Activated CD4-positive, alpha-beta T cell treated with anti-CD3 and anti-CD28 coated beads for 4 hours (primary cell): ENCODE results near the gene RASD2.

Source experiments
- DNase-seq, 2 donors: peaks; one replicate each; pipeline ENCODE4 v3.0.0-alpha.2; 2020

RASD2 gene

DNA sequence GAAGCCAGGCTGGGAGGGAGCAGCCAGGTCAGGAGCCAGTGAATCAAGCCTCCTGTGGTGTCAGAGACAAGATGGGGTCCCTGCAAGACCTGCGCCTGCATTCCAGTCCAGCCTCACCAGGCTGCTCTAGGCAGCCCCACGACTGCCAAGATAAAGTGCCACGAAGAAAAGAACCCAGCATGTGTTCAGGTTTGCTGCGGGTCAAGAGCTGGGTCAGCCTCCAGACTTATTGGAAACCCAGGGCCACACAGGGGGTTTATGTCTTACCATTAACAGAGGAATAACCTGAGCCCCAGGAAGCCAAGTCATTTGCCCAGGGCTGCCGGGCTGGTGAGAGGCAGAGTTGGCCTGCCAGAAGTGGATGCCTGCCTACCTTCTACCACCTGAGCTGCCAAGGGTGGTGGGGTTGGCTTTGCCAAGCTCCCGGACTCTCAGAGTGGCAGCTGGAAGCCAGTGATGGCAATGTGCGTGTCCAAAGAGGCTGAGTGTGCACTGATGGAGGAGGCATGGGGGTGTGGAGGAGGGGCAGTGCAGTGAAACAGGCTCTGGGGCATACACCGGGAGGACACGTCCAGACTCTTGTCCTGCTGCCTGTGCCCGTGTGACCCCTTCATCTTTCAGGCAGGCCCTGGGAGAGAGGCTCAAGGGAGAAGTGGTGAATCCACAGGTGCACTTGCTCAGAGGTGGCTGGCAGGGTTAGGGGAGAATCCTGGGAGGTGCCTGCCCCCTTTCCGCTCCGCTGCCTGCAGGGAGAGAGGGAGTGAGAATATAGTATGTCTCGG, 1.7 kb downstream of the RASD2 start:
- DNase-seq = no peak

DNA sequence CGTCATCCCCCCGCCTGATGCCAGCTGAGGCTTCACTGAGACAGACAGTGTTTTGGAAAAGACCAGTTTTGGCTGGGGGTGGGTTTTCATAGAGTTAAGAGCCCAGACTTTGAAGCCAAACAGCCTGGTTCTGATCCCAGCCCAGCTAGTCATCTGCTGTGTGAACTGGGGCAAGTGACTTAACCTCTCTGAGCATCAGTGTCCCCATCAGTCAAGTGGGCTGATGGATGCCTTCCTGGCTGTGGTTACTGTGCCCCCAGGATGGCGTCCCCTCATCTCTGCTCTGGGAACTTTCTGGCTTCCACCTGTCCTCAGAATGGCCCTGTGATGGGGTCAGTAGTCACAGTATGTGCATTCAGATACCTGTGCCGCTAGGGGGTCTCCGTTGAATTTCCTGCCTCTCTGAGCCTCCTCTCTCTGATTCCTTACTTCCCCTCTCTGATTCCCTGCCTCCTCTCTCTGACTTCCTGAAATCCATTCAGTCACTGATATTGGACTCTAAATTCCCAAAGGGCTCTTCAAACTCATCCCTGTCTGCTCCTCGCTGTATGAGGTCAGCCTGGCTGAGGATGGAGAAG, 2.4 kb downstream of the RASD2 start:
- no peak for DNase-seq

DNA sequence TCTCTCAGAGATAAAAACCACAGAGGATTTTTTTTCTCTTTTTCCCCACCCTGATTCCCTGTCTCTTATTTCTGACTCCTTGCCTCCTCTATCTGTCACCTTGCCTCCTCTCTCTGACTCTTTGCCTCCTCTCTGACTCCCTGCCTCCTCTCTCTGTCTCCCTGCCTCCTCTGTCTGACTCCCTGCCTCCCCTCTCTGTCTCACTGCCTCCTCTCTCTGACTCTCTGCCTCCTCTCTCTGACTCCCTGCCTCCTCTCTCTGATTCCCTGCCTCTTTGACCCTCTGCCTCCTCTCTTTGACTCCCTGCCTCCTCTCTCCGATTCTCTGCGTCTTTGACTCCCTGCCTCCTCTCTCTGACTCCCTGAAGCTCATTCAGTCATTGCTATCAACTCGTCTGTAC, 3.1 kb downstream of the RASD2 start:
- DNase-seq = no peak

DNA sequence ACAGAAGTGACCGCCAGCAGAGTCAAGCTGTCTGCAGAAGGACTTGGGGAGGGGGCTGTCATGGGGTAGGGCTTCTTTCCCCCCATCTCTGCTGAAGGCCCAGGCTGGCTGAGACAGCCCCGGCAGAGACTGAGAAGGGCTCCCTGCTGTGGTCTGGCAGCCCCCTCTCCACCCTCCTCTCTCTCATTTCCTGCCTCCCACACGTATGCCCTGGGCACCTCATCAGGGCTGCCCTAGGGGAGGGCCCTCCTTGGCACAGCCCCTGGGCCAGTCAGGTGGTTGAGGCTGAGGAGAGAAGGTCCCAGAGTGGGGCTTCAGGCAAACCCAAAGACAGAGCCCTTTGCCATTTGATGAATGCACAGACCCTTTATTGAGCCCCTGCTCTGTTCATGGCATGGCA, 3.6 kb downstream of the RASD2 start:
- DNase-seq = no peak

DNA sequence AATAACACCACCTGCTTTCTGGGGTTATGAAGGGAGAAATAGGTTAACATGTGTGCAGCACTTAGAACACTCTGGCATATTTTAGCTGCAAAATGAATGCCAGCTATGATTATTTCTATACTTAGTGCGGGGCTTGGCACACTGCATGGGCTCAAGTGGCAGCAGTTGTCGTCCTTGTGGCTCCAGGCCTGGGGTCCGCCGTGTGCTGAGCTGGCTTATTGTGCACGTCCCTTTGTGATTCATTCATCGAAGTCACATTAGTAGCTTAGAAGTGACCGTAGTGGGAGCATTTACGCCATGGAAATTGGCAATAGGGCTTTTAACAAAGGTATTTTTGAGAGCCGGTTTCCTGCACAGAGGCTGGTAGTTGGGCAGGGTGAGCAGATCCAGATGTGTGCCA, 4.2 kb downstream of the RASD2 start:
- no peak for DNase-seq

DNA sequence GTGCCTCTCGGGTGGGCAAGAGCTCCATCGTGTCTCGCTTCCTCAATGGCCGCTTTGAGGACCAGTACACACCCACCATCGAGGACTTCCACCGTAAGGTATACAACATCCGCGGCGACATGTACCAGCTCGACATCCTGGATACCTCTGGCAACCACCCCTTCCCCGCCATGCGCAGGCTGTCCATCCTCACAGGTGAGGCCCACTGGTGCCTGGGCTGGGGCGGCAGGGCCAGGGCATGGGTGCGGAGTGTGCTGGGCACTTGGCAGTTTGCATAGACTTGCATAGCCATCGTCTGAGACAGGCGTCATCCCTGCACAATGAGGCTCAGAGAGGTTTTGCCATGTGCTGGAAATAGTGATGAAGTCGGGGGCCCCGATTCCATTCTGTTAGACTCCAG, 6.3 kb downstream of the RASD2 start:
- no peak for DNase-seq

DNA sequence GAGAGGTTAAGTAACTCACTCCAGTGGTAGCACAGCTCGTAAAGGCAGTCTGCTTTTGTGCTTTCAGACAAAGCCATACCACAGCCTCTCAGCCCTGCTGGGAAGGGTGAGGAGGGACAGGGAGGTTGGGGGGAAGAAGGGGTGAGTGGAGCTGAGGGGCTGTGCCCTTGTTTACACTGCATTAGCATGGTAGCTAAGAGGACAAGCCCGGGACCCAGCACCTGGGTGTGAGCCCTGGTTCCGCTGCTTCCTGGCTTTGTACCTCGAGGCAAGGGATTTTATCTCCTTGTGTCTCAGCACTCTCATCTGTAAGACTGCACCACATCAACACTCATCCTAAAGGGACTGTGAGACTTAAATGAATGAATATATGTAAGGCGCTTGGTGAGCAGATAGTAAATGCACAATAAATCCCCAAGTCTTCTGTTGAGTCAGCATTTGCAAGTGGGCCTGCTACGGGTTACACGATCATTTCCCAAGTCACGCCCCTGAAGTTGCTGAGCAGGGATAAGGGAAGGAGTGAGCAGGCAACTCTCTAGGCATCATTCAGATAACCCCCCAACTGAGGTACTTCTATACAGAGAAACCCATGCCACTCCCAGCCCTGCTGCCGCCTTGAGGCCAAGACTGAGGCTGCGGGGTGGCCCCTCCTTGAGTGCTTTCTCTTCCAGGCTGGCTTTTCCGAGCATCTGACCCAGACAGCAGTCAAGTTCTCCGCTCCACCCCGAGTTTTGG, 7.5 kb downstream of the RASD2 start:
- no peak for DNase-seq

DNA sequence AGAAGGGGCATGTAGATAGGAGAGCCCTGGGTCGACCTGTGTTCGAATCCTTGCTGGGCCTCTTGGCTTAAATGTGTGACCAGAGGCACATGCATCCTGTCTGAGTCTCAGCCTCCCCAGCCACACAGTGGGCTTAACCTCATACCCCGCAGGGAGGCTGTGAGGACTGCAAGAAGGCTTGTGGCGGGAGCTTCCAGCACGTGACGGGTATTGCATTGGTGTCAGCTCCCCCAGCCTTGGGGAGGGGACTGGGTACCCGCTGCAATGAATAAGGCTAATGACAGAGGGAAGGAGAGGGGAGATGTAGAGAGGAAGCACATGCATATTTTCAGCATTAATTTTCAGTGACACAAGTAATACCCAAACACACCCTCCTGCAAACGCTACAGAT, 8.1 kb downstream of the RASD2 start:
- DNase-seq = no peak

DNA sequence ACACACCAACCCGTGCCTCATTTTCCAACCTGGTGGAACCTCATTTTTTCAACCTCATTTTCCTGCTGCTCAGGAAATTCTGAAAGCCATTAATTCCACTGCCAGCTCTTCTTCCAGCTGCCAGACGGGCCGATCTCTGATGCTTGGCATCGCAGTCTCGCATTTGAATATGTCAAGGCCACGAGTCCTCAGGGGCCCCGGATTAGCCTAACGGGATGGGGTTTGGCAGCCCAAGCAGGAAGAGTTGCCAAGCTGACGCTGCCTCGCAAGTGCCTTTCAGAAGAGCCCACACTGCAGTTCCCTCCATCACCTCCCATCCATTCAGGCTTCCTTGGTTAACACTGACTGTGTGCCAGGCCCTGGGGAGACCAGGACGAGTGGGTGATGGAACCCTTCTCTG, 8.7 kb downstream of the RASD2 start:
- no peak for DNase-seq

DNA sequence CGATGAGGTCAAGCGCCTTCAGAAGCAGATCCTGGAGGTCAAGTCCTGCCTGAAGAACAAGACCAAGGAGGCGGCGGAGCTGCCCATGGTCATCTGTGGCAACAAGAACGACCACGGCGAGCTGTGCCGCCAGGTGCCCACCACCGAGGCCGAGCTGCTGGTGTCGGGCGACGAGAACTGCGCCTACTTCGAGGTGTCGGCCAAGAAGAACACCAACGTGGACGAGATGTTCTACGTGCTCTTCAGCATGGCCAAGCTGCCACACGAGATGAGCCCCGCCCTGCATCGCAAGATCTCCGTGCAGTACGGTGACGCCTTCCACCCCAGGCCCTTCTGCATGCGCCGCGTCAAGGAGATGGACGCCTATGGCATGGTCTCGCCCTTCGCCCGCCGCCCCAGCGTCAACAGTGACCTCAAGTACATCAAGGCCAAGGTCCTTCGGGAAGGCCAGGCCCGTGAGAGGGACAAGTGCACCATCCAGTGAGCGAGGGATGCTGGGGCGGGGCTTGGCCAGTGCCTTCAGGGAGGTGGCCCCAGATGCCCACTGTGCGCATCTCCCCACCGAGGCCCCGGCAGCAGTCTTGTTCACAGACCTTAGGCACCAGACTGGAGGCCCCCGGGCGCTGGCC, 11.0 kb downstream of the RASD2 start:
- no peak for DNase-seq

DNA sequence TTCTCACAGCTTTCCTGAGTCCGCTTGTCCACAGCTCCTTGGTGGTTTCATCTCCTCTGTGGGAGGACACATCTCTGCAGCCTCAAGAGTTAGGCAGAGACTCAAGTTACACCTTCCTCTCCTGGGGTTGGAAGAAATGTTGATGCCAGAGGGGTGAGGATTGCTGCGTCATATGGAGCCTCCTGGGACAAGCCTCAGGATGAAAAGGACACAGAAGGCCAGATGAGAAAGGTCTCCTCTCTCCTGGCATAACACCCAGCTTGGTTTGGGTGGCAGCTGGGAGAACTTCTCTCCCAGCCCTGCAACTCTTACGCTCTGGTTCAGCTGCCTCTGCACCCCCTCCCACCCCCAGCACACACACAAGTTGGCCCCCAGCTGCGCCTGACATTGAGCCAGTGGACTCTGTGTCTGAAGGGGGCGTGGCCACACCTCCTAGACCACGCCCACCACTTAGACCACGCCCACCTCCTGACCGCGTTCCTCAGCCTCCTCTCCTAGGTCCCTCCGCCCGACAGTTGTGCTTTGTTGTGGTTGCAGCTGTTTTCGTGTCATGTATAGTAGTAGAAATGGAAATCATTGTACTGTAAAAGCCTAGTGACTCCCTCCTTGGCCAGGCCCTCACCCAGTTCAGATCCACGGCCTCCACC, 11.7 kb downstream of the RASD2 start:
- DNase-seq = peak; percentile 72 to 80

DNA sequence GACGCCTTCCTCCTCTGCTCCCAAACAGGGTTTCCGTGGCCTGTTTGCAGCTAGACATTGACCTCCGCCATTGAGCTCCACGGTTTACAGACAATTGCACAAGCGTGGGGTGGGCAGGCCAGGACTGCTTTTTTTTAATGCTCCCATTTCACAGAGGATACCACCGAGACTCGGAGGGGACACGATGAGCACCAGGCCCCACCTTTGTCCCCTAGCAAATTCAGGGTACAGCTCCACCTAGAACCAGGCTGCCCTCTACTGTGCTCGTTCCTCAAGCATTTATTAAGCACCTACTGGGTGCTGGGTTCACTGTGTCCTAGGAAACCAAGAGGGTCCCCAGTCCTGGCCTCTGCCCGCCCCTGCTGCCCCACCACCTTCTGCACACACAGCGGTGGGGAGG, 12.2 kb downstream of the RASD2 start:
- DNase-seq = no peak

DNA sequence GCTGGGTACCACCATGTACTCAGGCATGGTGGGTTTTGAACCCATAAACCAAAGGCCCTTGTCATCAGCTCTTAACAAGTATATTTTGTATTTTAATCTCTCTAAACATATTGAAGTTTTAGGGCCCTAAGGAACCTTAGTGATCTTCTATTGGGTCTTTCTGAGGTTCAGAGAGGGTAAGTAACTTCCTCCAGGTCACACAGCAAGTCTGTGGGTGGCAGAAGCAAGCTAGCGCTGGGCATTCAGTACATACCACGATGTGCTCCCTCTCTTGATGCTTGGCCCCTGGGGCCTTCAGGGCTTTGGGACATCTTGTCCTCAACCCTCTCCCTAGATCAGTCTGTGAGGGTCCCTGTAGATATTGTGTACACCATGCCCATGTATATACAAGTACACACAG, 12.7 kb downstream of the RASD2 start:
- no peak for DNase-seq

DNA sequence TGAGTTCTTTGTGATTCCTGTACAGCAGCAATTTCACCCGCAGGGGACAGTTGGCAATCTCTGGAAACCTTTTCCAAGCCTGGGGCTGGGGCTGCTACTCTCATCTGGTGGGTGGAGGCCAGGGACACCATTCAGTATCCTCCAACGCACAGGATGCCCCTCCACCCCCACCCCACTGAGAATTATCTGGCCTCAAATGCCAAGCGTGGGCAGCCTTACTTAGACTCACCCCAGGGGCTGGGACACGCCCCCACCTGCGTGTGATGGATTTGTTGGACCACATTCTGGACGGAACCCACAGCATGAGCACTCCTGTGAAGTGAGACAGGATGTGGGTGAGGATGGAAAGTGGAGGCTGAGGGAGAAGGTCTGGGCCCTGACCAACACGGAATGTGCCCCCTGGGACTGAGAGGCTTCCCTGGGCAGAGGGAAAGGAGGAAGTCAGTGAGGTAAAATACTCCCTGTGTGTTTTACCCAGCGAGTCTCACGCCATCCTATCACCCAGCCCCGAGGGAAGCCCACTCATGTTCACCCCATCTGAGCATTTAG, 13.7 kb downstream of the RASD2 start:
- no peak for DNase-seq

DNA sequence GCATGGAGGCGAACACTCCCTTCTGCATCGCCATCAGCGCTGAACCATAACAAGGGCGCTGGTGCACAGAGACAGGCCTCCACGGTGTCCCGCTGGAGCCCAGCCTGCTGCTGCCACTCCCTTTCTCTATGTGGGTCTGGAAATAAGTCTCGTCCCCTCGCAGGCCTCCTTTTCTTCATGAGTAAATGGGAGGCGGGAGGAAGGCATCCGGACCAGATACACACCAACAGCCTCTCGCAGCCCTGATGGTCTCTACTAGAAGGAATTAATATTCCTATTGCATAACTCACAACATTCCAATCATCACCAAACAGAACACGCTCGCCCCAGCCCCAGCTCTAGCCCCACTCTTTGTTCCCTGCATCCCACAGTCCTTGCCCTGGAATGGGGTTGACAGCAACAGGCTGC, 14.9 kb downstream of the RASD2 start:
- no peak for DNase-seq

DNA sequence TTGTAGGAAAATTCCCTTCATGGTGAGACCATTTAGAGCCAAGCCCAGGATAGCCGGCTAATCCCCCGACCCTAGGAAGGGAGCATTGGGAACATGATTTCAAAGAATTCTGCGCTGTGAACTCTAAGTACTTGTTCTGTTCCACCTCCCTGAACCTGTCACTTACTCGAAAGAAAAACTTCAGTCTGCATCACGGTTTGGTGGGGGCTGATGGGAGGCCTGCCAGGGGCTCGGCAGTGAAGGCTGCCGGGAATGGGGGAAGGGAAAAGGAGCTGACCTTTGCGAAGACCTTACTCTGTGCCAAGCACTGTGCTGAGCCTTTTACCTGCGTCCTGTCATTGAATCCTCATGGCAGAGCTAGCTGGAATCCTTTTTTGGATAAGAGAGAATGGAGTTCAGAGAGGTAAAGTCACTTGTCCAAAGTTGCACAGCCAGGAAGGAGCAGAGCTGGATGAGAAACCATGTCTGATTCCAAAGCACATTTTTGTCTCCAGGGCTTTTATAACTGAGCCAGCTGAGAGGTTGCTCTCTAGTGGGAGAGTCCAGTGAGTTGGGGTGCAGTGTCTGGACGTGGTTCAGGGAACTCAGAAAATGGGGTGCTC, 15.4 kb downstream of the RASD2 start:
- DNase-seq = no peak

DNA sequence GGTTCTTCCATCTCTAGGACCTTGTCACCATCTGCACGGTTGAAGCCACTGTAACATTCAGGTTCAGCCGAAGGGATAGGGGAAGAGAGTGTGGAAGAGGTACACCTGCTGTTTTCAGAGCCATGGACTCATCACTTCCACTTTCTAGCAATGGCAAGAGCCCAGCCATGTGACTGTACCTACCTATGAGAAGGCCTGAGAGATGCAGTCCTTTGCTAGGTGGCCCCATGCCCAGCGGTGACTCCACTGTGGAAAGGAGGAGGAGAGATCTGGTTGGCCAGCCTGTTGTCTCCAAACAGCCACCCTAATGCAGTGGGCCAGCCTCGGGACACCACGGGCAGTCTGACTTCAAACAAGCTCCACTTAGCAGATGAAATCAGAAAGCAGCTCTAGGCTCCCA, 16.0 kb downstream of the RASD2 start:
- DNase-seq = no peak

DNA sequence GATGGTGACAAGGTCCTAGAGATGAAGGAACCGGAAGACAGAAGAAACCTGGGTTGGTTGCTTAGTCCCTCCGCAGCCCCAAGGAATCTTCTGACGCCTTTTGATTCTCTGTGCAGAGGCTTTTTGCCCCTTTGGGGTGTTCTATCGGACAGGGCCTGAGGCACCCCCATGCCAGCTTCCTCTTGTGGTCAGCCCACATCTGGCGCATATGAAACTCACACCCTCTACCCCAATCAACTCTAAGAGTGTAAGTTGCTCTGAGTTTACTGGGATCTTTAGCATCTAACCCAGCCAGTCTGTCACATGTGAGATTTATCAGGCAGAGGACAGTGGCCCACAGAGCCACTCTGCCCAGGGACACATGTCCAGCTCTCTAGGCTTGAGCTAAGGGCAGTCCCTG, 17.4 kb downstream of the RASD2 start:
- DNase-seq = no peak

DNA sequence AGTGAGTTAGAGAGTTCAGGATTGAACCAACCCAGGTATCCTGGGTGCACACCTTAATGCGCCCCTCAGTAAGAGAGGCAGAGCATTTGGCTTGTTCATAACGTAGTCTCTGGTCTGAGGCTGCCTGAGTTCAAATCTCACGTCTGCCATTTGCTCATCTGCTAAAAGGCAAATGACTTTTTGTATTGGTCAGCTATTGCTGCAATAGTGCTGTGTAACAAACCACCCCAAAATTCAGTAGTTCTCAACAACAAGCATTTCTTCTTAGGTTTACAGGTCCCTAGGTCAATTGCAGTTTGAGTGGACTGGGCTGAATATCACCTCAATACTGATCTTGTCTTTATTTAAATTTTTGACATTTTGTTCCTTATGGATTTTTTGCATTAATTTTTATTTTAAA, 18.1 kb downstream of the RASD2 start:
- DNase-seq = no peak

DNA sequence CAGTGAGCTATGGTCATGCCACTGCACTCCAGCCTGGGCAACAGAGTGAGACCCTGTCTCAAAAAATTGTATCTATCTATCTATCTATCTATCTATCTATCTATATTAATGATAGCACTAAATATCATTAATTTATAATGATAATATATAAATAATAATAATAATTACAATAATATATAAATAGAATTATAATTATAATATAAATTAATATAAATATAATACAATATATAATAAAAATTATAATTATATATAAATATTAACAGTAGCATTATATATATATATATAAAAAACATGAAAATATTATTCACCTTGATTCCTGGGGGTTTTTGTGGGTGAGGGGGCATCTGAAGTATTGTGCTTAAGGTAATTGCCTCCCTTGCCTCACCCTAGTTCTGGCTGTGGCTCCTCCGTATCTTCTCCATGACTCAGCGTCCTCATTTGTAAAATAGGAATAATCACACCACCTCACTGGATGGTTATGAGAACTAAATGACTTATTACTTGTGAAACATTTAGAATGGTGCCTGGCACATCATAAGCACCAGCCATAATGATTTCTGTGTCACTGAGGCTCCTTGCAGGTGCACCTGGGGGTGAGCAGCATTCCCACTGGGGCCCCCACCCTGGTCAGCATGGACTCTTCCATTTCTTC, 18.8 kb downstream of the RASD2 start:
- DNase-seq = no peak

DNA sequence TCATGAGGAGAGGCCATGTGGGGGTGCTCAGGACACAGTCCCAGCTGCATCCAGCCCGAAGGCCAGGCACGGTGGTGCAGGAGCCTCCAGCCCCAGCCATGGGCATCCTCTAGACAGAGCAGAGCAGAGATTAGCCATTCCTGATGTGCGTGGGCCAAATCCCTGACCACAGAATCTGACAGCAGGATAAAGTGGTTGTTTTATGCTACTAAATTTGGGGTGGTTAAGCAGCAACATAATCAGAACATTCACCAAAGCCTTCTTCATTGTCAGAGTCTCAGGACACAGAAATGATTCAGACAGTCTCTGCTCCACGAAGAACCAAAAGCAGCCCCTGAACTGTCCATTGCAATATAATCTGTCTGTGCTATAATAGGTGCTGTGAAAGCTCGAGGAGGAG, 19.7 kb downstream of the RASD2 start:
- no peak for DNase-seq

DNA sequence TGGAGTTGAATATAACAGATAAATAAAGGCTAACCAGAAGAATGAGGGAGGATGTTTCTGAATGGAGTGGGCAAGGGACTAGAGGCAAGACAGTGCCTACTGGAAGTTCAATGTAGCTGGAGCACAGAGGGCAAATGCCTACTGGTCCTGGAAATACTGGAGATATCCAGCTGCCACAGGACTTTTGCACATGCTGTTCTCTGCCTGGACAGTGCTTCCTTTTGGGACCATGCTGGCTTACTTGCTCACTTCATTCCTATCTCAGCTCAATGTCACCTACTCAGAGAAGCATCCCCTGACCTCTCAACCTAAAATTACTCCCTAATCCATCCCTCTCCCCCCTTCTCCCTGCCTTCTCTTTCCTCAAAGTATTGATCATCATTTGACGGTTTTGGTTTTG, 20.2 kb downstream of the RASD2 start:
- DNase-seq = no peak
